H9 (cell line): ENCODE results near the gene CDH23. TPM values are rescaled to one million over a fixed set of nuclear protein-coding genes. Genes with fewer than 3 reads are reported as not detected.

Experiments used
- DNase-seq: peaks from one replicate; pipeline ENCODE4 v3.0.0-alpha.2; 2017
- H2AFZ ChIP-seq: one replicate; pipeline ENCODE4 v1.6.1; 2013; ENCODE audit warnings: mild to moderate bottlenecking, low read length, control low read depth, moderate library complexity
- H2AK5ac ChIP-seq: 2 replicates; pipeline ENCODE4 v1.6.1; 2013; ENCODE audit warnings: low read length, control low read depth, mixed read lengths; ENCODE audit not compliant: insufficient read length
- H2BK120ac ChIP-seq: one replicate; pipeline ENCODE4 v1.6.1; 2013; ENCODE audit warnings: low read depth, mild to moderate bottlenecking, low read length, control low read depth, inconsistent platforms; ENCODE audit not compliant: poor library complexity, severe bottlenecking
- H2BK12ac ChIP-seq: 2 replicates; pipeline ENCODE4 v1.6.1; 2013; ENCODE audit warnings: low read length, control low read depth, mixed read lengths, low read depth; ENCODE audit not compliant: insufficient read length
- H2BK15ac ChIP-seq: 2 replicates; pipeline ENCODE4 v1.6.1; 2013; ENCODE audit warnings: low read depth, low read length, control low read depth
- H2BK20ac ChIP-seq: one replicate; pipeline ENCODE4 v1.6.1; 2013; ENCODE audit warnings: low read depth, mild to moderate bottlenecking, low read length, control low read depth, inconsistent platforms; ENCODE audit not compliant: poor library complexity, severe bottlenecking
- H2BK5ac ChIP-seq: 2 replicates; pipeline ENCODE4 v1.6.1; 2013; ENCODE audit warnings: low read length, control low read depth, mixed read lengths; ENCODE audit not compliant: insufficient read length
- H3K14ac ChIP-seq: 2 replicates; pipeline ENCODE4 v1.6.1; 2013; ENCODE audit warnings: low read length, control low read depth; ENCODE audit not compliant: insufficient read depth
- H3K18ac ChIP-seq: 2 replicates; pipeline ENCODE4 v1.6.1; 2013; ENCODE audit warnings: low read depth, mild to moderate bottlenecking, mixed read lengths, low read length, control low read depth; ENCODE audit not compliant: insufficient read length
- H3K23ac ChIP-seq: 2 replicates; pipeline ENCODE4 v1.6.1; 2013; ENCODE audit warnings: low read length, control low read depth, mixed read lengths, low read depth; ENCODE audit not compliant: insufficient read length
- H3K23me2 ChIP-seq: 2 replicates; pipeline ENCODE4 v1.6.1; 2013; ENCODE audit warnings: low read depth, mild to moderate bottlenecking, mixed read lengths, low read length, control low read depth; ENCODE audit not compliant: insufficient read length, poor library complexity, severe bottlenecking
- H3K27ac ChIP-seq: 2 replicates; pipeline ENCODE4 v1.5.1; 2013; ENCODE audit warnings: low read length, control low read depth, mixed read lengths, low read depth; ENCODE audit not compliant: insufficient read length
- H3K27me3 ChIP-seq: 2 replicates; pipeline ENCODE4 v1.6.1; 2013; ENCODE audit warnings: low read length, control low read depth, inconsistent platforms; ENCODE audit not compliant: insufficient read depth
- H3K4ac ChIP-seq: 2 replicates; pipeline ENCODE4 v1.6.1; 2013; ENCODE audit warnings: low read depth, mild to moderate bottlenecking, control low read depth, inconsistent platforms, low read length, moderate library complexity
- H3K4me1 ChIP-seq: 2 replicates; pipeline ENCODE4 v1.6.1; 2013; ENCODE audit warnings: low read length, control low read depth, inconsistent platforms; ENCODE audit not compliant: insufficient read depth
- H3K4me2 ChIP-seq: 2 replicates; pipeline ENCODE4 v1.6.1; 2013; ENCODE audit warnings: low read length, control low read depth, mixed read lengths; ENCODE audit not compliant: insufficient read length, insufficient read depth
- H3K56ac ChIP-seq: 2 replicates; pipeline ENCODE4 v1.6.1; 2013; ENCODE audit warnings: low read depth, mild to moderate bottlenecking, mixed read lengths, low read length, control low read depth; ENCODE audit not compliant: insufficient read length
- H3K79me1 ChIP-seq: 2 replicates; pipeline ENCODE4 v1.6.1; 2013; ENCODE audit warnings: low read depth, mild to moderate bottlenecking, moderate library complexity, low read length, control low read depth, inconsistent platforms; ENCODE audit not compliant: insufficient read depth, poor library complexity, severe bottlenecking
- H3K79me2 ChIP-seq: 2 replicates; pipeline ENCODE4 v1.6.1; 2013; ENCODE audit warnings: low read length, control low read depth, inconsistent platforms; ENCODE audit not compliant: insufficient read depth
- H3K9ac ChIP-seq: 2 replicates; pipeline ENCODE4 v1.6.1; 2013; ENCODE audit warnings: low read length, control low read depth, mixed read lengths; ENCODE audit not compliant: insufficient read length; ENCODE audit errors: extremely low read depth
- H3K9me3 ChIP-seq: one replicate; pipeline ENCODE4 v1.6.1; 2013; ENCODE audit warnings: low read depth, low read length, inconsistent platforms; ENCODE audit not compliant: control insufficient read depth
- H3T11ph ChIP-seq: one replicate; pipeline ENCODE4 v1.6.1; 2013; ENCODE audit warnings: mild to moderate bottlenecking, low read length, control low read depth, inconsistent platforms
- H4K20me1 ChIP-seq: one replicate; pipeline ENCODE4 v1.6.1; 2013; ENCODE audit not compliant: control insufficient read depth, insufficient read length, insufficient read depth
- H4K5ac ChIP-seq: 2 replicates; pipeline ENCODE4 v1.6.1; 2013; ENCODE audit warnings: low read depth, mild to moderate bottlenecking, mixed read lengths, low read length, control low read depth; ENCODE audit not compliant: insufficient read length
- H4K8ac ChIP-seq: replicated peaks from 2 replicates; pipeline ENCODE4 v1.6.1; 2013; ENCODE audit warnings: low read length, control low read depth, mixed read lengths, low read depth; ENCODE audit not compliant: insufficient read length
- H4K91ac ChIP-seq: 2 replicates; pipeline ENCODE4 v1.6.1; 2013; ENCODE audit warnings: low read depth, mild to moderate bottlenecking, moderate library complexity, mixed read lengths, low read length, control low read depth; ENCODE audit not compliant: insufficient read length
- H3K27ac Mint-ChIP-seq, 3 experiments: 2 replicates in 2 of 3; 3 replicates in 1 of 3; pipeline ENCODE4 v1.8.0; 2020 to 2021; ENCODE audit warnings: mixed read lengths in 3 of 3, mild to moderate bottlenecking in 1 of 3, moderate library complexity in 1 of 3
- H3K27me3 Mint-ChIP-seq: 2 replicates; pipeline ENCODE4 v1.8.0; 2021; ENCODE audit warnings: low read depth, mild to moderate bottlenecking, moderate library complexity, mixed read lengths
- H3K36me3 Mint-ChIP-seq, 3 experiments: 2 replicates in 2 of 3; 3 replicates in 1 of 3; pipeline ENCODE4 v1.8.0; 2020 to 2021; ENCODE audit warnings: low read depth in 3 of 3, mixed read lengths in 3 of 3; ENCODE audit not compliant: insufficient read depth in 1 of 3
- H3K4me1 Mint-ChIP-seq, 2 experiments: 2 replicates each; pipeline ENCODE4 v1.8.0; 2020; ENCODE audit warnings: mixed read lengths in 2 of 2
- H3K4me3 Mint-ChIP-seq, 2 experiments: 2 replicates in 1 of 2; 3 replicates in 1 of 2; pipeline ENCODE4 v1.8.0; 2020 to 2021; ENCODE audit warnings: mild to moderate bottlenecking in 2 of 2, mixed read lengths in 2 of 2, moderate library complexity in 1 of 2
- H3K9me3 Mint-ChIP-seq, 2 experiments: 2 replicates in 1 of 2; 3 replicates in 1 of 2; pipeline ENCODE4 v1.8.0; 2020; ENCODE audit warnings: mild to moderate bottlenecking in 2 of 2, mixed read lengths in 2 of 2, moderate library complexity in 1 of 2
- WGBS: extraction: QIAGEN DNeasy Blood & Tissue Kit; methylation state at CpG from one replicate; pipeline ENCODE4 v1.1.7; 2013; ENCODE audit warnings: missing lambda C conversion rate, low lambda C conversion rate, mixed read lengths; ENCODE audit not compliant: insufficient read length; ENCODE audit errors: extremely low coverage; 5-methylcytosine and 5-hydroxymethylcytosine counted together
- total RNA-seq: library from RNA; stranded (reverse); gene quantifications from 2 replicates; pipeline ENCODE4 v1.2.1, GENCODE V29; 2021
- TF ChIP-seq, protein P1 (sequence below): fragments of 200-600 bp; sonication (generic); conservative IDR thresholded peaks from 3 replicates; pipeline ENCODE4 v1.8.0; 2021; ENCODE audit warnings: antibody characterized with exemption, mild to moderate bottlenecking

The CDH23 gene
- total RNA-seq, 1 experiment from 2014 or later: 2.1 TPM

DNA sequence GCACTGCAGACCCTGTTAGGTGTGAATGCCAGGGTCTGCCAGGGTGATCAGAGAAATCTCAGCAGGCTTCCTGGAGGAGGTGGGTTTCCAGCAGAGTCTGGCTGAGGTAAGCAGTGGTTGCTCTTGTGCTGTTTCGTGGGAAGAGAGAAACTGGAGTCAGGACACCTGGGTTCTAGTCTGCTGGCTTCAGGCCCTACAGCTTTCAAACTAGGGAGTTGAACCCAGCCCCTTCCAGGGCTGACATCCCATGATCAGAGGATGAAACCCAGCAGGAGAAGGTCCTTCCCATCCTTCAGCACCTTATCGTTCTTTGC lies 116.8 kb downstream of the CDH23 start:
- no CpG with 5 or more reads among the region's 2 CpGs for WGBS
- no peak overlapping the region for H4K8ac ChIP-seq
- H3K27me3 Mint-ChIP-seq: peaks cover 7% of the 10 kb centered on the region

More for the DNA sequence above, 116.8 kb downstream of the CDH23 start:
- Histone ChIP-seq H3K9ac (no peak overlapping the region), H3T11ph (no peak overlapping the region), H3K23ac (no peak overlapping the region), H3K79me2 (no peaks in the 10 kb centered on the region), H2AK5ac (no peak overlapping the region), H4K5ac (no peak overlapping the region), H2BK15ac (no peak overlapping the region), H3K4me2 (no peak overlapping the region), H2BK120ac (no peak overlapping the region), H3K27me3 (no peaks in the 10 kb centered on the region), H3K79me1 (no peaks in the 10 kb centered on the region), H2BK12ac (no peak overlapping the region), H3K56ac (no peak overlapping the region), H2BK5ac (no peak overlapping the region), H3K18ac (no peak overlapping the region), H4K91ac (no peak overlapping the region), H3K14ac (no peak overlapping the region), H3K27ac (no peak overlapping the region), H2BK20ac (no peak overlapping the region), H3K4me1 (no peaks in the 10 kb centered on the region), H3K9me3 (no peaks in the 10 kb centered on the region), H3K23me2 (no peaks in the 10 kb centered on the region), H4K20me1 (no peaks in the 10 kb centered on the region), H2AFZ (no peak overlapping the region), H3K4ac (no peak overlapping the region)
- no peak overlapping the region for H3K4me3 Mint-ChIP-seq
- H3K4me1 Mint-ChIP-seq: peaks cover 5 to 14% of the 10 kb centered on the region in 2 experiments; a peak in 3 of 4 replicates
- TF ChIP-seq, protein P1, sequence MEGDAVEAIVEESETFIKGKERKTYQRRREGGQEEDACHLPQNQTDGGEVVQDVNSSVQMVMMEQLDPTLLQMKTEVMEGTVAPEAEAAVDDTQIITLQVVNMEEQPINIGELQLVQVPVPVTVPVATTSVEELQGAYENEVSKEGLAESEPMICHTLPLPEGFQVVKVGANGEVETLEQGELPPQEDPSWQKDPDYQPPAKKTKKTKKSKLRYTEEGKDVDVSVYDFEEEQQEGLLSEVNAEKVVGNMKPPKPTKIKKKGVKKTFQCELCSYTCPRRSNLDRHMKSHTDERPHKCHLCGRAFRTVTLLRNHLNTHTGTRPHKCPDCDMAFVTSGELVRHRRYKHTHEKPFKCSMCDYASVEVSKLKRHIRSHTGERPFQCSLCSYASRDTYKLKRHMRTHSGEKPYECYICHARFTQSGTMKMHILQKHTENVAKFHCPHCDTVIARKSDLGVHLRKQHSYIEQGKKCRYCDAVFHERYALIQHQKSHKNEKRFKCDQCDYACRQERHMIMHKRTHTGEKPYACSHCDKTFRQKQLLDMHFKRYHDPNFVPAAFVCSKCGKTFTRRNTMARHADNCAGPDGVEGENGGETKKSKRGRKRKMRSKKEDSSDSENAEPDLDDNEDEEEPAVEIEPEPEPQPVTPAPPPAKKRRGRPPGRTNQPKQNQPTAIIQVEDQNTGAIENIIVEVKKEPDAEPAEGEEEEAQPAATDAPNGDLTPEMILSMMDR: no peak
- H3K9me3 Mint-ChIP-seq: no peaks in the 10 kb centered on the region
- DNase-seq: no peak
- no peaks in the 10 kb centered on the region for H3K36me3 Mint-ChIP-seq
- H3K27ac Mint-ChIP-seq: no peak overlapping the region
